Adipose tissue (tissue), 3 donors: ENCODE data around the gene GALP. TPM values are rescaled to one million over a fixed set of nuclear protein-coding genes. Genes with fewer than 3 reads are reported as not detected.
"Not testable (repeated sequence)": the region's sequence is repeated elsewhere in the genome, so short reads cannot be mapped to it uniquely, and the experiment has no call there.

Source experiments
- H3K27ac ChIP-seq: one replicate; pipeline ENCODE4 v1.5.1; 2013; ENCODE audit warnings: low read depth, low read length
- WGBS, 3 donors: extraction: QIAGEN DNeasy Blood & Tissue Kit; methylation state at CpG; one replicate each; pipeline ENCODE4 v1.1.7; 2013; 5-methylcytosine and 5-hydroxymethylcytosine counted together
- polyA plus RNA-seq, 3 donors: library from polyadenylated mRNA; stranded (reverse); fragments of 200-250 nt; gene quantifications; one replicate each; pipeline ENCODE4 v1.2.3, GENCODE V29; 2013
- donor health status: healthy with polysubstance abuse.
- donor health status: Bipolar disorder and iron deficiency.
- donor health status: healthy.

GALP gene
- not detected for polyA plus RNA-seq

DNA sequence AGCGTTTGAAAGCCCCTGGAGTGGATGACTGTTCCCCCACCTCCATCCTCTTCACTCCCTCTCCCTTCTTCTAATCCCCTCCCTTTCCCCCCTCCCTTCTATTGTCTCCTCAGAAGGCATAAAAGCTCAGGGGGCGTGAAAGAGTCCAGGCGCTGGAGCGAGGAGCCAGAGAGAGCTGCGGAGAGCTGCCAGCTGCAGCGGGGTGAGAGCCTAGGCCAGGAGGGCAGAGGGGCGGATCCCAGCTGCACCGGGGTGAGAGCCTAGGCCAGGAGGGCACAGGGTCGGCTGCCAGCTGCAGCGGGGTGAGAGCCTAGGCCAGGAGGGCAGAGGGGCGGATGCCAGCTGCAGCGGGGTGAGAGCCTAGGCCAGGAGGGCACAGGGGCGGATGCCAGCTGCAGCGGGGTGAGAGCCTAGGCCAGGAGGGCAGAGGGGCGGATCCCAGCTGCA is at the start of gene GALP:
Gene GALP (plus strand): TSS at position 148 of the 447 bp plus-strand sequence. CDS start 1,101 bp downstream, outside the sequence.
- WGBS, 3 donors: 42 to 67% (median 46%) methylated on average over 12 to 15 of the region's 15 CpGs
- not testable (repeated sequence) for H3K27ac ChIP-seq

DNA sequence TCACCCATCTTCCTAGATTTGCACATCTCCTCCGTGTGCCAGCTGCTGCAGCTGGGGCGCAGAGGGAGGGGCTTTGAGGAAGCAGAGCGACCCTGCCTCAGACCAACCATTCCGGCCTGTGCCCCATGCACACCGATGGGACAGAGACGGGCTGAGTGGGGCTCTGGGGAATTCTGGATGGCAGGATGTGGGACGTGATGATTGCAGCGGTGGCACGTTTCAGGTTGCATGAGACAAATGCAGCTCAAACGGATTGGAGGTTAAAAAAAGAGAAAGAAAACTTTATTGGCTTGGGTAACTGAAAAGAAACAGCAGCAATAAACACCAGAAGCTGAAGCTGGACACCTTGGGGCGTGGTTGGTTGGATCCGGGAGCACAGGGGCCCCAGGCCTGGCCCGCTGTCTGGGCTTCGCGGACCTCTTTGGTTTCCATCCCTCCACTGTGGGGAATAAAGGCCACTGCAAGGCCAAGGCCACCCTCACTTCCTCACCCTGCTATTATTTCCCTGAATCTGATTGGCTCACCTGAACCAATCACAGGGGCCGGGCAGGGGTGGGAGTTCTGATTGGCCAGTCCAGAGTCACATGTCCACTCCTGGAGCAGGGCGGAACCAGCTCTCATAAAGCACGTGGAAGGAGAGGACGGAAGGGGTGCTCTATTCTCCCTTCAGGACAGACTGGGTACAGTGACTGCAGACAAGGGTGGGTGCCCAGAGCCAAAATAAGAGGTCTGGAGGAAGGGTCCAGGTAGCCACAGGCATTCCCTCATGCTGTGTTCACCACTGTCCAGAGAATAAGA is 48.6 kb upstream of the GALP start:
- 87 to 90% (median 87%) methylated on average over 19 of the region's 19 CpGs for WGBS, 3 donors
- H3K27ac ChIP-seq: no peak overlapping the region

DNA sequence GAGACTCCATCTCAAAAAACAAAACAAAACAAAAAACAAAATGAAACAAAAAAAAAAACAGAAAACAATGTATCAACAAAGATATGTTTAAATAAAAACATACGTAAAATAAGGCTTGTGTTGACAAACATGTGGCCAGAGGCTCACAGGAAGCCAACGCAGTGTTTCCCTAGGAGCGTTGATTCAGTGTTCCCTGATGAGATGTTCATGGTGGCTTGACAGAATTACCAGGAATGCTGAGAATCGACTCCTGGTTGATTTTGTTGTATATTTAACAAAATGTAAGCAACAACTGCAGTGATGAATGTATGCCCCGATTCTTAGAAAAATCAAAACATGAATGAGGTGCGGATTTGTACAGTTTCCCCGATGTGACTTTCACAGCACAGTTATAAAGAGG is 45.8 kb upstream of the GALP start:
- H3K27ac ChIP-seq: no peak overlapping the region
- 83 to 87% (median 87%) methylated on average over 7 of the region's 7 CpGs for WGBS, 3 donors

DNA sequence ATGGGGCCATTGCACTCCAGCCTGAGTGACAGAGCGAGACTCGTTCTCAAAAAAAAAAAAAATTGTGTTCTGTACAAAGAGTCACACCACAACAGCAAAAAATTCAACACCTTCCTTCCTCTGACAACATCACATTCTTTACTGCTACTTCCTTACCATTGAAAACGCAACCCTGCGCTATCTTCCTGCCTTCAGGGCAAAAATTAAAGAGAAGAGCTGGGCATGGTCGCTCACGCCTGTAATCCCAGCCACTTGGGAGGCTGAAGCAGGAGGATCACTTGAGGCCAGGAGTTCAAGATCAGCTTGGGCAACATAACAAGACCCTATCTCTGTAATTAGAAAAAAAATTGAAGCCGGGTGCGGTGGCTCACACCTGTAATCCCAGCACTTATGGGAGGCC is 44.2 kb upstream of the GALP start:
- H3K27ac ChIP-seq: no peak overlapping the region
- 63 to 94% (median 72%) methylated on average over 8 of the region's 8 CpGs for WGBS, 3 donors

DNA sequence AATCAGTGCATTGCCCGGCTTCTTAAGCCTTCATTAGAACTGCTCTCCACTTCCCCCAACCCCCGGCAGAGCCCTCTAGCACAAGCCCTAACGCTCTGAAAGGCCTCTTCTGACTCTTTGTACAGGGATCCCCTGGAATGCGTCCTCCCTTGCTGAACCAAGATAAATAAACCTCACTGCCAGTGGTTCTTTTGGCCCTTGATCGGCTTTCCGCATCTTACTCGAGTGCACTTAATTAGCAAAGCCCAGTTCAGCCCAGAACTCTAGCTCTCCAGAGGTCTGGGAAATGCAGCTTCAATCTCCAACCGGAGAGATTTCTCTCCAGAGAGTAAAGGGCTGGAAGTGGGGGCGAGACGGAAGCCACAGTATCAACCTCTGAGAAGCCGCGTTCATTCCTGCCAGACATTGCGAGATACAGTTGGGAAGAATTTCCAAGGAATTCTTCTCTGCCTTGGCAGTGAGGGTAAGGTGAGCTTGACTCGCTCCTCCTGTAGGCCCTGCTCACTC is 43.4 kb upstream of the GALP start:
- WGBS, 3 donors: 48 to 67% (median 50%) methylated on average over 14 of the region's 14 CpGs
- H3K27ac ChIP-seq: no peak overlapping the region

DNA sequence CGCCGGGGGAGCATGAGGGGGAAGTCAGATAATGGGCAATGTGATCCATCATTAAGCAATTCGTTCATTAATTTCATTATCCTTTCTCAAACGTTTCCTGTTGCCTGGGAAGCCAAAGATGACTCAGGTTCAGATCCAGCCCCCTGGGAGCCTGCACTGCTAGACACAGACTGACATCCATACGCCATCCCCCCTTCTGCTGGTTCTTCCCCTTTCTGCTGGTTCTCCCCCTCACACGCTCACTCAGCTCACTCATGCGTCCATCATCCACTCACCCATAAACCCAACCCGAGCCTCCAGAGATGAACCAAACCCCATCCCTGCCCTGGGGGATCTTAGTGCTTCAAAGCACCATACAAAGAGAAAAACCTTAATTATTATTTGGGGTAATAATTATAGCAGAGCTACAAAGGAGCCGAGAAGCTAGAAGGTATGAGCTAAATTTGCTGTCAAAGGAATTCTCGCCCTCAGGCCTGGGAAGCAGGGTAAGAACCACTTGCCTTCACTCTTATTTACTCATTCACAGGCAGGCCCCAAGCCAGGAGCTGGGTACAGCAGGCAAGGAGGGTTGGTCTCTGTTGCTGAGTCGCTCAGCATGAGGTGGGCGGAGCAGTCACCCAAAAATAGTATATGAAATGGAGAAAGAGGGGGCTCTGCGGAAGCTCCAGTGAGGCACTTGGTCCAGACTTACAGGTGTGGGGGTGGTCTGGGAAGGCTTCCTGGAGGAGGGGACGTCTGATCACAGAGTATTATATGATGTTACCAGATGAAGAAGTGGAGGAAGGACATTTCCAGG is 41.8 kb upstream of the GALP start:
- H3K27ac ChIP-seq: no peak overlapping the region
- WGBS, 3 donors: 61 to 80% (median 64%) methylated on average over 14 of the region's 14 CpGs

DNA sequence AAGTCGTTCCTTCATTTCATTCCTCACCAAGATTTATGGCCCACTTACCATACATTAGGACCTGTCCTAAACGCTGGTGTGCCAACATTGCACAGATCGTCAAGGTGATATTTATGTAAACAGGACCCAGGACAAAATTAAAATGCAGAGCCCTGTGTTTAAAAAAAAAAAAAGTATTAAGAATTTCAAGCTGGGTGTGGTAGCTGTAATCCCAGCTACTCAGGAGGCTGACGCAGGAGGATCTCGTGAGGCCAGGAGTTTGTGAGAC is 41.2 kb upstream of the GALP start:
- WGBS, 3 donors: 74 to 78% (median 75%) methylated on average over 5 of the region's 5 CpGs
- no peak overlapping the region for H3K27ac ChIP-seq

DNA sequence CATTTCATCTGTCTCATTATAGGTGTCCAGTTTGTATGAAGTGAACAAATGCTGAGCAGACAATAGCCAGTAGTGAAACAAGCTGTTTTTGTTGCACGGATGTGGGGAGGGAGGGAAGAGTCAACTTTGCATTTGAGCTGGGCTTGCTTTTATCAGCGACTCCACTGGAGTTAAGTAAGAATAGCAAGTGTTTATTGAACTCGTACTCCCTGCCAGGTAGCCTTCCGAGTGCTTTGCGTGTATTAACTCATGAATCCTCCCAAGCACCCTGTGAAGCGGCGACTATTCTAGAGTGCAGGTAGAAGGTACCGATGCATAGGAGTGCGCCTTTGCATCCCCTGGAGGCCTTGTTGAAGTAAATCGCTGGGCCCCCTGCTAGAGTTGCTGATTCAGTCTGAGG is 39.4 kb upstream of the GALP start:
- 44 to 75% (median 70%) methylated on average over 10 of the region's 10 CpGs for WGBS, 3 donors
- no peak overlapping the region for H3K27ac ChIP-seq

DNA sequence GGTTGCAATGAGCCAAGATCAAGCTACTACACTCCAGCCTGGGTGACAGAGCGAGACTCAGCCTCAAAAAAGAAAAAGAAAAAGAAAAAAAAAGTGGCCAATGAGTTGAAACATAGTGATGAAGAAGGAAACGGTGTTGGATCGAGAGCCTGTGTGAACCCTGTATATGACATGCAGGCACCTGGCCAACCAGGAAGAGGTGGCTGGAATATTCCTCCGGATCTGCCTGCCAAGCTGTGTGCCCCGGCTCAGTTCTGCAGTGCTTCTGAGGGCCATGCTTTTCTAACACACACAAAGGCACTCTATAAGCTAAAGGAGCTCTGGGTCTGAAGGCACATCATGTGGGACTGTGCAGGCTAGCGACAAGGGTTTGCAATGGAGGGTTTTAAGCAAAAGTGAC is 38.4 kb upstream of the GALP start:
- WGBS, 3 donors: 30 to 56% (median 49%) methylated on average over 6 of the region's 6 CpGs
- no peak overlapping the region for H3K27ac ChIP-seq

DNA sequence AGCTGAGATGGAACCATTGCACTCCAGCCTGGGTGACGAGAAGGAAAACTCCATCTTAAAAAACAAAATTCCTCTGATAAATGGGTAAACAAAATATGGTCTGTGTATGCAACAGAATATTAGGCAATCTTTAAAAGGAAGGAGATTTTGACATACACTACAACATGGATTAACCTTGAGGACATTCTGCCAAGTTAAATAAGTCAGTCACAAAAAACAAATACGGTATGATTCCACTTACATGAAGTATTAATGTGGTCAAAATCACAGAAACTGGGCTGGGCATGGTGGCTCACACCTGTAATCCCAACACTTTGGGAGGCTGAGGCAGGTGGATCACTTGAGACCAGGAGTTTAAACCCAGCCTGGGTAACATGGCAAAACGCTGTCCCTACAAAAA is 37.7 kb upstream of the GALP start:
- 25 to 49% (median 45%) methylated on average over 3 of the region's 3 CpGs for WGBS, 3 donors
- H3K27ac ChIP-seq: no peak overlapping the region

DNA sequence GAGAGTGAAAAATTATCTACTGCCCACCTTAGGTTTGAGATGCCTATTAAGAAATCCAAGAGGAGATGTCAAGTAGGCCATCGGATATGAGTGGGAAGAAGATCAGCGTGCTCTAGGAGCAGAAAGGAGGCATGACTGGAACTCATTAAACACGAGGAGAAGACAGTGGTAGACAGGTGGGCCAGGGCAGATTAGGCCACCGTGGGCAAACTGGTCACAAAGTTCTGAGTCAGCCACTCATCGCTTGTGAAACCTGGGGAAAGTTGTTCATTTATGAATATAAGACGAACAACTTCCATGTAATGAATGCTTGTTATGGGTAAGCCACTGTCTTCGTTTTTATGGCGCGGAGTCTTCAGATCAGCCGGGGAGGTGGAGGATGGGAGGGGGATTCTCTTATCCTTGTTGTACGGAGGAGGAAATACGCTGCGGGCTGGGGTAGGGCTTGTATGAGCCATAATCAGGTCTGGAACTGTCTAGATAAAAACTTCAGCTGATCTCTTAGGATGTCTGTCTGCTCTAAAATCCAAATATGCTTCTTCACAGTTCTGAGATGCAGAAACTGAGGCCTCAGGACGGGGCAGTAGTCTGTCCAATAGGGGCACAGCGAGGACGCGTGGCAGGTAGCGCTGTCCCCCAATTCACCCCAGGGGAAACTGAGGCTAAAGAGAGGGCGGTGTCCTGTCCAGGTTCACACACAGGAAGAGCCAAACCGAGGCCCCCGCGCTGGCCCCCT is 35.8 kb upstream of the GALP start:
- 24 to 26% (median 26%) methylated on average over 22 of the region's 22 CpGs for WGBS, 3 donors
- H3K27ac ChIP-seq: no peak overlapping the region

DNA sequence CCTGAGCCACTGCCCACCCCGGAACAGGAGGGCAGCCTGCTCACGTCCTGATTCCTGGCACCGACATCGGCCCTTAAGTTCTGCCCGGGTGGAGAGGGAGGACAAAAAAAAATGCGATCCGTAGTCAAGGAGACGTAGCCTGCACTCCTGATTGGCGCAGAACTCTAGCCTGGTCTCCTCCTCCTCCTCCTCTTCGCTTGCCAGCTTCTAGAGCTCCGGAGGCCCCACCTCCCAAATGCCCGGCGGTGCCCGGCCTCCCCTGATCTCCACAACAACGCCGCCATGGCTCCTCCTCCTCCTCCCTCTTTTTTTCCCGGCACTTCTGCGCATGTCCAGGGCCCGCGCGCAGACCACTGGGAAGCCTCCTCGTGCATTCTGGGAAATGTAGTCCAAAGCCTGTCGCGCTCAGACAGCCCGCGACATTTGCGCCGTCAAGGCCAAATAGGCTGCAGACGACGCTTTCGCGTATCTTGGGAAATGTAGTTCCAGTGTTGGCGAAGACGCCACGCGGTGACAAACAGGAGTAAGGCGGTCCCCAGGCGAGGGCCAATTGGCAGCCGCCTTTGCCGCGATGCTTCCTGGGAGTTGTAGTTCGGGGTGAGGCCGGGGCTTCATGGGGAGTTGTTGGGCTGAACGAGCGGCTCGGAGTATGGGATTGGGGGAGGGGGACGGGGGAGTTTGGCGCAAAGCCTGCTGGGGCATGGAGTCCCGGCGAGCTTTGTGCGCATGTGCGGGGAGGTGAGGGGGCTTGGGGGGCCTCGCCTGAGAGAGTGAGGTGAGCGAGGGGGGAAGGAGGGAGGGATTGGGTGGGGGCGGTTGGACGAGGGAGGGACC is 35.0 kb upstream of the GALP start, which contains the start of gene ZNF444:
Gene ZNF444 (plus strand): TSS at position 705 of the 834 bp plus-strand sequence. CDS start 5,625 bp downstream, outside the sequence.
- H3K27ac ChIP-seq: no peak within 1 kb of the TSS
- 1% methylated on average over 54 to 55 of the region's 56 CpGs for WGBS, 3 donors

DNA sequence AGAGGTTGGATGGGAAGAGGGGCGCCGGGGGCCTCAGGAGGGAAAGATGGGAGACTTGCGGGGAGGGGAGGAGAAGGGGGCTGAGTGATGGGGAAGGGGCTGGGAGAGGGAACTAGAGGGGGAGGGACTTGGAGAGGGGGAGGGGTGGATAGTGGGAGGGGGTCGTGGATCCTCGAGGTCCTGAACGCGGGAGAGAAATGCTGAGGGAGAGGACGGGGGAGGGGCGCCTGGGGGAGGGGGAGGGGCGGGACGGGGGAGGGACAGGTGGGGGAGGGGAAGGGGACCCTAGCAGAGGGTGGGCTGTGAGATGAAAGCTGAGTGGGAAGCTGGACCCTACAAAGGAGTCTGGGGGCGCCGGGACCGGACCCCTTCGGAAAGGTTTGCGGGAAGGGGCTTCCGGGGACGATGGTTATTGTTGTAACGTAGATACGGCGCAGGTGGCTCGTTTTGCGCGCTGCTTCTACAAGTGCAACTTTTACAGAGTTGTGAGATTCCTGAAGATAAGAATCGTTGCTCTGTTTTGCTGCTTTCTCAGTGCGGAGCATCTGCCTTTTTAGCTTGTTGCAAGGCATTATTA is 34.3 kb upstream of the GALP start:
- 1 to 2% (median 1%) methylated on average over 18 to 24 of the region's 26 CpGs for WGBS, 3 donors
- no peak overlapping the region for H3K27ac ChIP-seq

DNA sequence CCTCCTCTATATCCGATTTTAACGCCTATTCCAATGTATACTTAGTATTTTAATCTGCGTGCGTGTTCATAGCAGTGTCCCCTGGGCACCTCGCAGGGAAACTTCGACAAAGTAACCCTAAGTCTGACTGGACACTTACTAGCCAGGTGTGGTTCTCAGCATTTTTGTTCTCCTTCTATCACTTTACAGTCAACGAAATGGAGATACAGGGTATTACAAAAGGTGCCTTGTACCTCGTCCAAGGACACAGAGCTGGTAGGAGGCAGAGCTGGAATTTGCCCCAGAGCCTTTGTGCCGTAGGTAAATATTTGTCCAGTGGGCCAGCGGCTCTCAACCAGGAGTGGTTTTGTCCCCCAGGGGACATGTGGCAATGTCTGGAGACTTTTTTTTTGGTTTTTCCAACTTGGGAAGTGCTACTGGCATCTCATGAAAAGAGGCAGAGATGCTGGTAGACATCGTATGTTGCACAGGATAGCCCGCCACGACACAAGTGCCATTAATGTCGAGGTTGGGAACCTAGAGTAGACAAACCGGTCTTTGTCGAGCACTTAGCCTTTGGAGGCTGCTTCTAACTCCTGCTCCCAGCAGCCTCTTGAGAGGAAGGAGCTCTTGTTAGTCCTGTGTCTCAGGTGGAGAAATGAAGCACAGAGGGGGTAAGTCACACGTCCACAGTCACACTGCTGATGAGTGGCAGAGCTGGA is 33.6 kb upstream of the GALP start:
- 19 to 74% (median 64%) methylated on average over 17 of the region's 17 CpGs for WGBS, 3 donors
- no peak overlapping the region for H3K27ac ChIP-seq

DNA sequence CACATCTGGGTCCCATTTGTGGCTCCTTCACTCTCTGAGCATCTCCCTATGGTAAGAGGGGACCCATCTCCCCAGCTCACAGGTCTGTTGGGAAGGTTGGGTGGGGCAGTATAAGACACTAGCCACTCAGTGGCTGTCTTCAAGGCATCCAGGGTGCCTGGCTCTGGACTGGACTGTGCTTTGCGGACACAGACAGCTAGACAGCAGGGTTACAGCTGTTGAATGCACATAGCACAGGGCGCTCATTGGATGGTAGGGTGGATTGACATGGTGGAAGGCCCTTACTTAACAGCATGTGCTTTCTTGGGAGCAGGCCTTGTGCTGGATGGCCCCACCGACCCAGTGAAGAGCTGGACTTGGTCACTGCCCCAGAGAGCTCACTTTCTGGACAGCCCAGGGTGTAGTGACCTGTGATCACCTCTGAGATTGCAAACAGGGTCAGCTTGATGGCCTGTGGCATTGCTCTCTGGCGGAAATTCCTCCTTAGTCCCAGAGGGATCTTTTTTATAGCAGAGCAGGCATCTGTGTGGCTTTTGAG is 32.8 kb upstream of the GALP start:
- 75 to 86% (median 84%) methylated on average over 4 of the region's 4 CpGs for WGBS, 3 donors
- H3K27ac ChIP-seq: no peak overlapping the region

DNA sequence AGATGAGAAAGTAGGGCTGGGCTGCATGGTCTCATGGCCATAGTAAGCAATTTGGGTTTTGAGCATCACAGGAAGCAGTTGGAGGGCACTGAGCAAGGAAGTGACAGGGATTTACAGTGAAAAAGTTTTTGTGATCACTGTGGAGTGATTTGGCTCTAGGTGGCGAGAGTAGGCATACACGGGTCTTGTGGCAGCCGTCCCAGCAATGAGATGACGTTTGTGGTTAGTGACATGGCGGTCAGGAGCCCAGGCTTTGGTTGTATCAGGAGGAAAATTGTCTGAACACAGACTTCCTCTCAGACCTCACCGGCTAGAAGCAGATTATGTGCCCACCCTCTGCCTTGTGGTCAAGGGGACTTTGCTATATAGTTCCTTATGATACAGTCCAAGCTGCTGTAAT is 31.4 kb upstream of the GALP start:
- H3K27ac ChIP-seq: no peak overlapping the region
- WGBS, 3 donors: 40 to 57% (median 46%) methylated on average over 6 of the region's 6 CpGs

DNA sequence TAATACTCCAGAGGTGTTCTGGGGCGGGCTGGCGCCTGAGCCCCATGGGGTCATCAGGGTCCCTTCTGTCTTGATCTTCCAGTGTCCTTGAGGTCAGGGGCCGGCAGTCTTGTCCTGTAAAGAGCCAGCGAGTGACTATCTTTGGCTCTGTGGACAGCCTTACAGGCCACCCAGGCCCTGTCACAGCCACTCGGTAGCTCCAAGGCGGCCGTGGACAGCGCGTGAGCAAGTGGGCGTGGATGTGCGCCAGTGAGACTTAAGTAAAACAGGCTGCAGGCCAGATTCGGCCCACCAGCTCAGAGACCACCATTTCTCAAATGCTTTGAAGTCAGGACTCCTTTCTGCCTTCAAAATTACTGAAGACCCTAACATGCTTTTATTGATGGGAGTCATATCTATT is 31.0 kb upstream of the GALP start:
- WGBS, 3 donors: 77 to 89% (median 86%) methylated on average over 12 of the region's 12 CpGs
- no peak overlapping the region for H3K27ac ChIP-seq
